ENCODE data around the gene POMT1. TPM values are rescaled to one million over a fixed set of nuclear protein-coding genes. Genes with fewer than 3 reads are reported as not detected.
"Not testable (repeated sequence)": the region's sequence is repeated elsewhere in the genome, so short reads cannot be mapped to it uniquely, and the experiment has no call there.

Gene POMT1
- polyA plus RNA-seq, 6 donors from 2014 or later: 0.75 to 7.4 (median 3.7) TPM

- H3K9me3 Mint-ChIP-seq: no peaks in the 10 kb centered on the region
- H3K36me3 Mint-ChIP-seq: peaks cover 13 to 26% of the 10 kb centered on the region in 2 donors
- ATAC-seq (ENCODE audit: low read depth in 2 of 2) (no peak), DNase-seq (no peak)
- no peaks in the 10 kb centered on the region for H3K27me3 Mint-ChIP-seq
- no peak overlapping the region for H3K27ac Mint-ChIP-seq
- H3K4me1 Mint-ChIP-seq: peaks cover 3 to 14% (median 12%) of the 10 kb centered on the region in 3 donors
- no peak overlapping the region for H3K4me3 Mint-ChIP-seq
Measured at GRCh38 chr9:131494296-131494870, 8.3 kb upstream of the POMT1 start.

GRCh38 chr9:131495785-131496184 lies 6.9 kb upstream of the POMT1 start:
- no peak for DNase-seq
- peaks cover 0 to 7% (median 4%) of the 10 kb centered on the region in 3 donors for H3K4me1 Mint-ChIP-seq
- peak overlapping the region in 1 of 6 donors; percentile 52 for H3K27ac Mint-ChIP-seq
- no peak for ATAC-seq (ENCODE audit: low read depth in 2 of 2)
- H3K9me3 Mint-ChIP-seq: no peaks in the 10 kb centered on the region
- H3K36me3 Mint-ChIP-seq: peaks cover 8 to 13% of the 10 kb centered on the region in 2 donors
- no peaks in the 10 kb centered on the region for H3K27me3 Mint-ChIP-seq
- H3K4me3 Mint-ChIP-seq: peak overlapping the region in 1 of 8 donors; percentile 52

- Mint-ChIP-seq H3K4me3 (peak overlapping the region in 1 of 8 donors; percentile 9), H3K27me3 (no peaks in the 10 kb centered on the region), H3K27ac (peak overlapping the region in 1 of 6 donors; percentile 89), H3K9me3 (no peaks in the 10 kb centered on the region), H3K36me3 (peaks cover 8 to 9% of the 10 kb centered on the region in 2 donors), H3K4me1 (peaks cover 4 to 7% (median 6%) of the 10 kb centered on the region in 3 donors)
- DNase-seq (no peak), ATAC-seq (ENCODE audit: low read depth in 2 of 2) (no peak)
Measured at GRCh38 chr9:131496844-131497405, 5.8 kb upstream of the POMT1 start.

- Mint-ChIP-seq H3K4me1 (peaks cover 20 to 25% (median 23%) of the 10 kb centered on the region in 3 donors), H3K9me3 (no peaks in the 10 kb centered on the region)
- no peak for DNase-seq
Measured at GRCh38 chr9:131499254-131499767, 3.4 kb upstream of the POMT1 start.

GRCh38 chr9:131500377-131500776 lies 2.3 kb upstream of the POMT1 start:
- H3K4me3 Mint-ChIP-seq: peak overlapping the region in 5 of 8 donors; percentile 47 to 89 (median 57)
- H3K27ac Mint-ChIP-seq: peak overlapping the region in 4 of 6 donors; percentile 43 to 88 (median 65)
- H3K4me1 Mint-ChIP-seq: peaks cover 23 to 30% (median 28%) of the 10 kb centered on the region in 3 donors
- no peaks in the 10 kb centered on the region for H3K9me3 Mint-ChIP-seq
- no peaks in the 10 kb centered on the region for H3K36me3 Mint-ChIP-seq
- ATAC-seq (ENCODE audit: low read depth in 2 of 2): no peak
- H3K27me3 Mint-ChIP-seq: no peaks in the 10 kb centered on the region
- DNase-seq: no peak

More at GRCh38 chr9:131499254-131499767, 3.4 kb upstream of the POMT1 start:
- Mint-ChIP-seq H3K4me3 (peak overlapping the region in 1 of 8 donors; percentile 71), H3K36me3 (no peaks in the 10 kb centered on the region), H3K27me3 (no peaks in the 10 kb centered on the region), H3K27ac (peak overlapping the region in 3 of 6 donors; percentile 18 to 65 (median 38))
- ATAC-seq (ENCODE audit: low read depth in 2 of 2): no peak

- Mint-ChIP-seq H3K27me3 (no peaks in the 10 kb centered on the region), H3K4me3 (peak overlapping the region; percentile 50 to 93 (median 88)), H3K4me1 (peaks cover 23 to 30% (median 28%) of the 10 kb centered on the region in 3 donors), H3K36me3 (no peaks in the 10 kb centered on the region), H3K9me3 (no peaks in the 10 kb centered on the region), H3K27ac (peak overlapping the region; percentile 4 to 86 (median 73))
- ATAC-seq (ENCODE audit: low read depth in 2 of 2): no peak
- DNase-seq: no peak
Measured at GRCh38 chr9:131500939-131501541, 1.7 kb upstream of the POMT1 start.

- Mint-ChIP-seq H3K27me3 (no peaks in the 10 kb centered on the region), H3K36me3 (no peaks in the 10 kb centered on the region), H3K27ac (peak overlapping the region in 2 of 6 donors; percentile 85 to 91), H3K4me1 (peaks cover 20 to 30% (median 21%) of the 10 kb centered on the region in 3 donors), H3K4me3 (peak overlapping the region; percentile 88 to 96 (median 94)), H3K9me3 (no peaks in the 10 kb centered on the region)
- ATAC-seq (ENCODE audit: low read depth in 2 of 2): peak in 1 of 2 donors; percentile 13
- DNase-seq: no peak
Measured at GRCh38 chr9:131503626-131504465, 1.1 kb downstream of the POMT1 start.

- H3K27ac Mint-ChIP-seq: peak overlapping the region in 1 of 6 donors; percentile 61
- H3K27me3 Mint-ChIP-seq: no peaks in the 10 kb centered on the region
- H3K4me3 Mint-ChIP-seq: peak overlapping the region in 7 of 8 donors; percentile 3 to 95 (median 51)
- ATAC-seq (ENCODE audit: low read depth in 2 of 2) (no peak), DNase-seq (no peak)
- peaks cover 20 to 30% (median 21%) of the 10 kb centered on the region in 3 donors for H3K4me1 Mint-ChIP-seq
- peaks cover 4 to 5% of the 10 kb centered on the region in 2 donors for H3K36me3 Mint-ChIP-seq
- no peaks in the 10 kb centered on the region for H3K9me3 Mint-ChIP-seq
Measured at GRCh38 chr9:131505012-131505411, 2.3 kb downstream of the POMT1 start.

GRCh38 chr9:131511416-131511815 lies 8.7 kb downstream of the POMT1 start:
- H3K4me1 Mint-ChIP-seq: peaks cover 8 to 13% (median 9%) of the 10 kb centered on the region in 3 donors

GRCh38 chr9:131511880-131512279 lies 9.2 kb downstream of the POMT1 start:
- DNase-seq (no peak), ATAC-seq (ENCODE audit: low read depth in 2 of 2) (no peak)
- H3K27me3 Mint-ChIP-seq: no peaks in the 10 kb centered on the region
- H3K4me3 Mint-ChIP-seq: no peak overlapping the region
- H3K36me3 Mint-ChIP-seq: peaks cover 7 to 9% of the 10 kb centered on the region in 2 donors
- no peaks in the 10 kb centered on the region for H3K9me3 Mint-ChIP-seq
- H3K4me1 Mint-ChIP-seq: peaks cover 8 to 13% (median 9%) of the 10 kb centered on the region in 3 donors
- peak overlapping the region in 1 of 6 donors; percentile 38 for H3K27ac Mint-ChIP-seq

More at GRCh38 chr9:131511416-131511815, 8.7 kb downstream of the POMT1 start:
- no peak overlapping the region for H3K27ac Mint-ChIP-seq
- ATAC-seq (ENCODE audit: low read depth in 2 of 2) (no peak), DNase-seq (no peak)
- peaks cover 7 to 9% of the 10 kb centered on the region in 2 donors for H3K36me3 Mint-ChIP-seq
- no peak overlapping the region for H3K4me3 Mint-ChIP-seq
- H3K27me3 Mint-ChIP-seq: no peaks in the 10 kb centered on the region
- H3K9me3 Mint-ChIP-seq: no peaks in the 10 kb centered on the region

- Mint-ChIP-seq H3K27ac (peak overlapping the region in 1 of 6 donors; percentile 62), H3K4me3 (no peak overlapping the region), H3K36me3 (peaks cover 7 to 9% of the 10 kb centered on the region in 2 donors), H3K9me3 (no peaks in the 10 kb centered on the region), H3K27me3 (no peaks in the 10 kb centered on the region), H3K4me1 (peaks cover 8 to 13% (median 9%) of the 10 kb centered on the region in 3 donors)
- no peak for ATAC-seq (ENCODE audit: low read depth in 2 of 2)
- DNase-seq: no peak
Measured at GRCh38 chr9:131513177-131513576, 10.5 kb downstream of the POMT1 start.

- DNase-seq; H3K27me3 Mint-ChIP-seq; H3K9me3 Mint-ChIP-seq; H3K27ac Mint-ChIP-seq; H3K4me3 Mint-ChIP-seq; H3K36me3 Mint-ChIP-seq; ATAC-seq (ENCODE audit: low read depth in 2 of 2): not testable (repeated sequence)
- peaks cover 8 to 13% (median 9%) of the 10 kb centered on the region in 3 donors for H3K4me1 Mint-ChIP-seq
Measured at GRCh38 chr9:131515559-131516031, 12.9 kb downstream of the POMT1 start.

GRCh38 chr9:131516100-131516499 lies 13.4 kb downstream of the POMT1 start:
- ATAC-seq (ENCODE audit: low read depth in 2 of 2): no peak
- H3K9me3 Mint-ChIP-seq: no peaks in the 10 kb centered on the region

More at GRCh38 chr9:131516100-131516499, 13.4 kb downstream of the POMT1 start:
- Mint-ChIP-seq H3K4me3 (no peak overlapping the region), H3K27me3 (no peaks in the 10 kb centered on the region), H3K27ac (no peak overlapping the region), H3K36me3 (no peaks in the 10 kb centered on the region), H3K4me1 (peaks cover 8 to 13% (median 9%) of the 10 kb centered on the region in 3 donors)
- no peak for DNase-seq
